Panc1 (cell line): Measurements from ENCODE around the gene PDLIM7.

Experiments used
- POLR2AphosphoS5 ChIP-seq: IDR thresholded peaks from 2 replicates; pipeline ENCODE4 v1.6.1; 2012; ENCODE audit warnings: mild to moderate bottlenecking, low read depth, low read length, moderate library complexity
- TCF7L2 ChIP-seq: IDR thresholded peaks from 2 replicates; pipeline ENCODE4 v1.6.1; 2011; ENCODE audit warnings: mild to moderate bottlenecking, low read depth, low read length, inconsistent platforms

- TF ChIP-seq POLR2AphosphoS5 = no peak
- no peak for TF ChIP-seq TCF7L2
Measured at GRCh38 chr5:177472460-177473442, 24.7 kb downstream of the PDLIM7 start.
